ENCODE results near the gene MSH4.
"Not testable (repeated sequence)": the region's sequence is repeated elsewhere in the genome, so short reads cannot be mapped to it uniquely, and the experiment has no call there.

MSH4 gene

DNA sequence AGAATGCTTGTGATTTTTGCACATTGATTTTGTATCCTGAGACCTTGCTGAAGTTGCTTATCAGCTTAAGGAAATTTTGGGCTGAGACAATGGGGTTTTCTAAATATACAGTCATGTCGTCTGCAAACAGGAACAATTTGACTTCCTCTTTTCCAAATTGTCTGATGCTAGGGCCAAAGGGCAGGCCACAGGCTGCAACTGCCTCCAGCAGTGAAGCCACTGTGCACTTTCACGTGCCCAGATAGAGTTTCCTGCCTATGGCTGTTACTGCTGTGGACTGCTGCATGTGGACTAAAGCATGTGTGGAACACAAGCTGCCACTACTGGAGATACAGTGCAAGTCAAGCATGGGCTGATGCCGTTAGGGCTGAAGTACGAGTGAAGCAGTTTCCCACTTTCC is 146.4 kb downstream of the MSH4 start:
- not testable (repeated sequence) for DNase-seq (ENCODE audit: low spot score)

DNA sequence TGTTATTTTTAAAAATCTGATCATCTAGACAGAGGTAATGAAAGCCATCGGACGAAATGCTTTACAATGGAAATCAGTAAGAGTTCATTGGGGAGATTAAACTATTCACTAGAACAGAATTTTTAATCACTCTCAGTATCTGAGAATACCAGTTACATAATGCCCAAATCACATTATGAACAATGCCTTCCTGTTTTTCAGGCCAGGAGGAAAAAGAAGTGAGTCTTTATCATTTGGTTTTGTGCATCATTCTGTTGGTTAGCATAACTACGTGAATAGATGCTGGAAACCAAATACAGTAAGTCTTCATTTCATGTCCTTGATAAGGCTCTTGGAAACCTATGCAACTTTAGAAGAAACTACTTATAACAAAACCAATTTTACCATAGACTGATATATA is 153.5 kb downstream of the MSH4 start:
- no peak for DNase-seq (ENCODE audit: low spot score)

DNA sequence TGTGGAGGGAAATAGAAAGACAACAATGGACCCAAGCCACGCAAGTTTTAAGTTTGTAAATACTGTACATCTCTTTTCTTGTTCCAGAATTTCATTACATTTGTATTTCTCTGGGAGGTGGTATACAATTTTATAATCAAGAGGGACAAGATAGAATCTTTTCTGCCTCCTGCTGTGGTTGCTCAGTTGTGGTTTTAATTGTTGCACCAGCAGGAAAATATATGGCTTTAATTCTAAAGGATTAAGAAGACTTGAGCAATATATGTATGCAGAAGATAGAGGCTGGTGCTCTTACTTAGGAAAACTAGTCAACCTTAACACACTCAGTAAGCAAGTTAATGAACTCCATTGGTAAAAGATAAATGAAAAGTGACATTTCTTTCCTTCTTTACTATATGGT is 155.3 kb downstream of the MSH4 start:
- no peak for DNase-seq (ENCODE audit: low spot score)

DNA sequence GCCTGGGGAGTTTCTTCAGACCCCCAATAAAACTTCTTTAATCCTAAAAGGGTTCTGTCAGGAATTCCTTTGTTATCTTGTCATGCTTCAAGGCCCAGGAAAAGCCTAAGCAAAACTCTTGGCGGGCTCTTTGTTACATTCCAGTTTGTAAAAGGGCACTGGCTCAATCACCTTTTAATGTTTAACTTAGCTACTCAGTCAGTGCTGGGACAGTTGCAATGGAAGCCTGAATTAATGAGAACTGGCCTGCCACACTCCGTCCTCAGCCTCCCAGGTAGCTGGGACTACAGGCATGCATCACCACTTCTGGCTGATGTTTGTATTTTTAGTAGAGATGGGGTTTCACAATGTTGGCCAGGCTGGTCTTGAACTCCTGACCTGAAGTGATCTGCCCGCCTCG is 156.8 kb downstream of the MSH4 start:
- DNase-seq (ENCODE audit: low spot score), result no peak

DNA sequence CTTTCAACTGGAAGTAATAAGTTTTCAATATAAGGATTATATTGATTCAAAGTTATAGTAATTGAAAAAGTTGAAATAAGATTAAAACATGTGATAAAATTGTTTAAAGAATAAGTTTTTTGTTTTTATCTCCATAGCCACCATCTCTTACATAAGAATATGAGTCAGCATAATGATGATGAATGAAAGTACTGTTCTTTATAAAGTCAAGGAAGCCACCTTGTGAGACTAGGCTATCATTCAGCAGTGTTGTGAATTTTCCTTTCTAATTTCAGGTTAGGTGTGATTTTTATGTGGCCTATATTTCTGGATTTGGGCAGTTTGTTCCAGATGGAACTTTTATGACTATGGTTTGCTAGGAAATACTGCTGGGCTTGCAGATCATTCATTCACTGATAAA is 157.9 kb downstream of the MSH4 start:
- no peak for DNase-seq (ENCODE audit: low spot score)
